Mesendoderm (in vitro differentiated cells): ENCODE measurements around the gene SLC66A1.
"Not testable (repeated sequence)": the region's sequence is repeated elsewhere in the genome, so short reads cannot be mapped to it uniquely, and the experiment has no call there.

Source experiments
- DNase-seq: peaks from one replicate; pipeline ENCODE4 v3.0.0; 2013
- H2AK5ac ChIP-seq: 2 replicates; pipeline ENCODE4 v1.6.1; 2013; ENCODE audit warnings: low read length, inconsistent platforms
- H2BK120ac ChIP-seq: 2 replicates; pipeline ENCODE4 v1.6.1; 2013; ENCODE audit warnings: low read depth, mild to moderate bottlenecking, low read length, moderate library complexity, mixed read lengths
- H2BK15ac ChIP-seq: replicated peaks from 2 replicates; pipeline ENCODE4 v1.6.1; 2013; ENCODE audit warnings: low read depth, mild to moderate bottlenecking, moderate library complexity
- H2BK5ac ChIP-seq: 2 replicates; pipeline ENCODE4 v1.6.1; 2013; ENCODE audit warnings: low read length, inconsistent platforms
- H3K18ac ChIP-seq: 2 replicates; pipeline ENCODE4 v1.6.1; 2013; ENCODE audit warnings: mild to moderate bottlenecking, low read length, mixed read lengths
- H3K23ac ChIP-seq: one replicate; pipeline ENCODE4 v1.6.1; 2013; ENCODE audit warnings: low read length
- H3K27ac ChIP-seq: 2 replicates; pipeline ENCODE4 v1.5.1; 2013; ENCODE audit warnings: low read depth, mild to moderate bottlenecking, inconsistent platforms, low read length, moderate library complexity
- H3K27me3 ChIP-seq: 2 replicates; pipeline ENCODE4 v1.6.1; 2013; ENCODE audit warnings: low read length, control low read depth, mild to moderate bottlenecking, inconsistent platforms; ENCODE audit not compliant: insufficient read depth, poor library complexity
- H3K36me3 ChIP-seq: 2 replicates; pipeline ENCODE4 v1.6.1; 2013; ENCODE audit warnings: low read length, inconsistent platforms; ENCODE audit not compliant: control insufficient read depth, insufficient read depth
- H3K4ac ChIP-seq: one replicate; pipeline ENCODE4 v1.6.1; 2013; ENCODE audit warnings: low read depth, mild to moderate bottlenecking, low read length, moderate library complexity
- H3K4me1 ChIP-seq: 2 replicates; pipeline ENCODE4 v1.6.1; 2013; ENCODE audit warnings: low read depth, low read length, inconsistent platforms; ENCODE audit not compliant: control insufficient read depth
- H3K4me2 ChIP-seq: 2 replicates; pipeline ENCODE4 v1.6.1; 2013; ENCODE audit warnings: low read length
- H3K4me3 ChIP-seq: 2 replicates; pipeline ENCODE4 v1.5.1; 2013; ENCODE audit warnings: mild to moderate bottlenecking, low read length
- H3K56ac ChIP-seq: one replicate; pipeline ENCODE4 v1.6.1; 2013; ENCODE audit warnings: low read length
- H3K79me1 ChIP-seq: 2 replicates; pipeline ENCODE4 v1.6.1; 2013; ENCODE audit warnings: low read length, inconsistent platforms
- H3K79me2 ChIP-seq: 2 replicates; pipeline ENCODE4 v1.6.1; 2013; ENCODE audit warnings: mild to moderate bottlenecking, low read length; ENCODE audit not compliant: control insufficient read depth, insufficient read depth
- H3K9ac ChIP-seq: 2 replicates; pipeline ENCODE4 v1.6.1; 2013; ENCODE audit warnings: low read length, inconsistent platforms
- H4K5ac ChIP-seq: one replicate; pipeline ENCODE4 v1.6.1; 2013; ENCODE audit warnings: low read length
- H4K8ac ChIP-seq: one replicate; pipeline ENCODE4 v1.6.1; 2013; ENCODE audit warnings: low read depth, mild to moderate bottlenecking, control low read depth, low read length, moderate library complexity
- WGBS: extraction: QIAGEN DNeasy Blood & Tissue Kit; methylation state at CpG from one replicate; pipeline ENCODE4 v1.1.7; 2013; ENCODE audit warnings: low lambda C conversion rate, missing lambda C conversion rate; ENCODE audit not compliant: insufficient coverage; ENCODE audit errors: extremely low coverage; 5-methylcytosine and 5-hydroxymethylcytosine counted together

Gene SLC66A1

DNA sequence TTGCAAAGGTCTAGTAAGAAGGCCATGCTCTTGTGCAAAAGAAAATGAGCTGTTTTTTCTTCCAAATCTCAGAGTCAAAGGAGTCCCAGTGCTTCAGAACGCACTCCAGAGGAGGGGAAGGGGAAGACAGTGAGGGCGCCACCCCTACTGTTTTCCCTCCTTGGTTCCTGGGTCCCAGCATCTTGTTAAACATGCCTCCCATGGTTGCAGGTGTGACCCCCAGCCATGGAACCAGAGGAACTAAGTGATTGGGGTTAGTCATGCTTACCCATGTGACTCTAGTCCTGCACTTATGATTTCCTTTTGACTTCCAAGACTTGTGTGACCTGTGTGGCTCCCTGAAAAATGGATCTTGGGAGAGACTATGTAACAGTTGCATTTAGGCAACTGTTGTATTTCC lies 17.5 kb upstream of the SLC66A1 start:
- Histone ChIP-seq H4K8ac (no peak overlapping the region), H3K79me1 (no peaks in the 10 kb centered on the region), H3K56ac (no peak overlapping the region)

DNA sequence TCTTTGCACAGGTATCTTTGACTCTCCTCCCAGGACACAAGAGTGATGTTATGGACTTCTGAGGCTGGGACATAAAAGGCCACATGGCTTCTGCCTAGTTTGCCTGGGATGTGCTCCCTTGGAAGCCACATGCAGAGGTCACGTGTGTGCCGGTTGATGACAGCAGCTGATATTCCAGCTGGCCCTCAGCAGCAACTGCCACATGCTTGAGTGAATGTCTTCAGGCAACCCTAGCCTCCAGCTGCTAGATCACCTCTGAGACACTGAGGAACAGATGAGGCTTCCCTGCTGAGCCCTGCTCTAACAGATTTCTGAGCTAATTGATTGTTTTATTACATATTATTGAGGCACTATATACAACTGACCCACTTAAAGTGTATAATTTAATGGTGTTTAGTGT lies 11.9 kb upstream of the SLC66A1 start:
- Histone ChIP-seq H2AK5ac (no peak overlapping the region), H3K36me3 (no peaks in the 10 kb centered on the region), H3K27me3 (no peaks in the 10 kb centered on the region), H3K4me1 (no peaks in the 10 kb centered on the region), H2BK15ac (no peak overlapping the region), H4K8ac (no peak overlapping the region), H4K5ac (no peak overlapping the region), H3K18ac (no peak overlapping the region), H3K23ac (no peak overlapping the region), H3K4ac (no peak overlapping the region), H3K56ac (no peak overlapping the region), H3K79me1 (no peaks in the 10 kb centered on the region), H3K4me2 (no peak overlapping the region), H3K79me2 (no peaks in the 10 kb centered on the region), H3K4me3 (no peak overlapping the region), H3K27ac (no peak overlapping the region), H3K9ac (no peak overlapping the region), H2BK5ac (no peak overlapping the region), H2BK120ac (no peak overlapping the region)
- WGBS, result no CpG with 5 or more reads among the region's 2 CpGs
- DNase-seq, result no peak

More for the DNA sequence above, 17.5 kb upstream of the SLC66A1 start:
- Histone ChIP-seq H3K27ac (no peak overlapping the region), H3K4me3 (no peak overlapping the region), H3K4ac (no peak overlapping the region), H3K36me3 (no peaks in the 10 kb centered on the region), H3K23ac (no peak overlapping the region), H2BK5ac (no peak overlapping the region), H2BK120ac (no peak overlapping the region), H3K18ac (no peak overlapping the region), H3K9ac (no peak overlapping the region), H3K79me2 (no peaks in the 10 kb centered on the region), H2BK15ac (no peak overlapping the region), H2AK5ac (no peak overlapping the region), H4K5ac (no peak overlapping the region), H3K4me1 (no peaks in the 10 kb centered on the region), H3K4me2 (no peak overlapping the region), H3K27me3 (no peaks in the 10 kb centered on the region)
- no peak for DNase-seq
- no CpG with 5 or more reads among the region's 2 CpGs for WGBS

DNA sequence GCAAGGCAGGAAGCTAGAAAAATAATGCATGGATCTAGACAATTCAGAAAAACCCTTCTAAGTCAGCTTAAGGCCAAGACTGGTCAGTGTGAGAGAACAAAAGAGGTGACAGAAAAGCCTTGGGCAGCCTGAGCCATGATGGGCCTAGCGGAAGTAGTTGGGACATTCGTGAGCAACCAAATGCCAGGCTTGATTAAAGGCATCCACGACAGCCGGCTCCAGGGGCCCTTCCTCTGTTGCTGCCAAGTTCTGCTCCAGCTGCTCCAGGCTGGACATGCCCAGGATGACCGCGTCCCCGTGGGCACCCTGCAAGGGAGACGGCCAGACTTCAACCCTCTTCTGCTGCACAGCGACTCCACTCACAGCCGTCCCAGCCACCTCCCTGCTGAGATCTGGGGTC lies 8.0 kb upstream of the SLC66A1 start:
- H3K79me2 ChIP-seq, H3K9ac ChIP-seq, DNase-seq, H4K8ac ChIP-seq, H3K23ac ChIP-seq, H3K4me2 ChIP-seq, H2BK15ac ChIP-seq, H3K18ac ChIP-seq, H3K36me3 ChIP-seq, H2AK5ac ChIP-seq, H3K4ac ChIP-seq, H4K5ac ChIP-seq, H3K4me1 ChIP-seq, H3K79me1 ChIP-seq, H2BK120ac ChIP-seq, H3K56ac ChIP-seq, H3K27me3 ChIP-seq, H3K27ac ChIP-seq, H2BK5ac ChIP-seq, H3K4me3 ChIP-seq: not testable (repeated sequence)
- WGBS, result no CpG with 5 or more reads among the region's 10 CpGs

DNA sequence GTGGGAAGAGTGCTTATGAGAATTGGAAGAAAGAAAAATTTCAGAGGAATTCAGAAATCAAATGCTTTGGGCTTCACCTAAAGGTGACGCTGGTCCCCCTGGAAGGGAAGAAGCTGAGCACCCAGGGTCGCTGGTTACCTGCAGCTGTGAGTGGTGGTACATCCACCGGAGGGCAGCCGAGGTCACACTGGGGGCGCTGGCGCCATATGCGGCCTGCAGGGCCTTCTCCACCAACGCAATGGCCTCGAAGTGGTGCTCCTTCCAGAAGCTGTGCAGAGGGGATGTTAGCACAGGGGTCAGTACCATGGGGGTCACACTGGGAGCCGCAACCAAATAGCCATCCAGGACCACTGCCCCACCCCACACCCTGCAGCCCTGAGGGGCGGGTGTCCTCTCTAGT lies 6.2 kb upstream of the SLC66A1 start:
- H2BK5ac ChIP-seq, result no peak overlapping the region
- no peak overlapping the region for H3K56ac ChIP-seq
- no peak overlapping the region for H2BK15ac ChIP-seq
- no peak overlapping the region for H3K4me2 ChIP-seq
- H3K36me3 ChIP-seq, result no peaks in the 10 kb centered on the region
- H4K8ac ChIP-seq, result no peak overlapping the region
- DNase-seq, result no peak
- H2BK120ac ChIP-seq, result no peak overlapping the region
- no peak overlapping the region for H3K9ac ChIP-seq
- H3K4me3 ChIP-seq, result no peak overlapping the region
- no peaks in the 10 kb centered on the region for H3K4me1 ChIP-seq
- no peaks in the 10 kb centered on the region for H3K79me1 ChIP-seq
- no peaks in the 10 kb centered on the region for H3K27me3 ChIP-seq
- no peaks in the 10 kb centered on the region for H3K79me2 ChIP-seq
- no peak overlapping the region for H2AK5ac ChIP-seq
- no peak overlapping the region for H3K4ac ChIP-seq
- no peak overlapping the region for H3K18ac ChIP-seq
- H4K5ac ChIP-seq, result no peak overlapping the region
- H3K23ac ChIP-seq, result no peak overlapping the region
- no peak overlapping the region for H3K27ac ChIP-seq
- WGBS, result no CpG with 5 or more reads among the region's 11 CpGs

DNA sequence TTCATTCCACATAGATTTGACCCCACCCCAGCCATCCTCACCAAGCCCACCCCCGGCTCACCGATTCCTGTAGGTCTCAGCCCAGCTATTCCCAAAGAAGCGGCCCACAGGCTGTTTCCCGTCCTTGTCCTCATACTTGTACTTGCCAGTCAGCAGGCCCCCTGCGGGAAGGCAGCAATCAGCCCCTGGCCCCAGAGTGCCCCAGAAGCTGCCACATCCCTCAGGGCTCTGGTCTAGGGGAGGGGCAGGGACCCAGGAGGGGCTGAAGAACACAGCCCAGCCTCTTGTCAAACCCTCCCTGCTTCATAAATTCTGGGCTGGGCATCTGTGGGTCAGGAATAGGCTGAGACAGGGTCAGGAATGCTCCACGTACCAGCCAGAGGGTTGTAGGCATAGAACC lies 5.2 kb upstream of the SLC66A1 start:
- no peak for DNase-seq
- H2AK5ac ChIP-seq, result no peak overlapping the region
- no peaks in the 10 kb centered on the region for H3K36me3 ChIP-seq
- no CpG with 5 or more reads among the region's 6 CpGs for WGBS
- H3K18ac ChIP-seq, result no peak overlapping the region
- no peak overlapping the region for H3K23ac ChIP-seq
- peaks cover 2% of the 10 kb centered on the region for H3K79me1 ChIP-seq
- no peak overlapping the region for H4K5ac ChIP-seq
- H3K4me3 ChIP-seq, result no peak overlapping the region
- H2BK15ac ChIP-seq, result no peak overlapping the region
- no peak overlapping the region for H2BK120ac ChIP-seq
- no peak overlapping the region for H2BK5ac ChIP-seq
- H3K9ac ChIP-seq, result no peak overlapping the region
- H3K27me3 ChIP-seq, result no peaks in the 10 kb centered on the region
- no peak overlapping the region for H3K4ac ChIP-seq
- H3K4me2 ChIP-seq, result no peak overlapping the region
- H3K56ac ChIP-seq, result no peak overlapping the region
- no peak overlapping the region for H4K8ac ChIP-seq
- H3K79me2 ChIP-seq, result no peaks in the 10 kb centered on the region
- H3K4me1 ChIP-seq, result peaks cover 3% of the 10 kb centered on the region
- H3K27ac ChIP-seq, result no peak overlapping the region

DNA sequence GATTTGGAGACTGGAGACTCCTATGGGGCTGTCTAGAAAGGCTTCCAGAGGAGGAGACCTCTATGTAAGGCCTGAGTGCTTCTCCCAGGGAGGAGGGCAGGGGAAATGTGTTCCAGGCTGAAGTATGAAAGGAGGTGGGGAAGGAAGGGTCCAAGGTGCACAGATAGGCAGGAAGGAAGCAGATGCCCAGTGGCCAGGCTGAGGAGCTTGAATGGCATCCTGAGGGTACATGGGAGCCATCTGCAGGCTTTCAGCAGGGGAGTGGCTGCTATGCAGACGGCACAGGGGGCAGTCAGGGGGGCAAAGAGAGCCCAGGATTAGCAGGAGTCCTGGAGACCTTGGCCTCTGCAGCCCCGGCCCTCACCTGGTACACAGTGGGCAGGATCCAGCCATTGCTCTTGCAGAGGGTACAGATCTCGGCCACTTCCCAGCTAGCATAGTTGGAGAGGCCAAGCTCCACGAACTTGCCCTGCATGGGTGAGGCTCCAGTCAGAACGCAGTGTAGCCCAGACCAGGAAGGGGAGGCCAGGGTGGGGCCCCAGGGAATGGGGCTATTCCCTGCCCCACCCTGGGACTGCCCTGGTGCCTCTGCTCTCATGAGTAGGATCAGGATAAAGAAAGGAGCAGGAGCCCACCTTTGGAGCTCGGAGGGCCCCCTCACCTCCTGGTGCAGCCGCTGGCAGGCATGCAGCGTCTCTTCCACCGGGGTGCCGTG lies 4.2 kb upstream of the SLC66A1 start:
- Histone ChIP-seq H3K4me2 (no peak overlapping the region), H3K27ac (no peak overlapping the region), H3K4me1 (peaks cover 4% of the 10 kb centered on the region), H2BK120ac (no peak overlapping the region), H3K36me3 (no peaks in the 10 kb centered on the region), H2AK5ac (no peak overlapping the region), H2BK5ac (no peak overlapping the region), H3K23ac (no peak overlapping the region), H3K79me2 (no peaks in the 10 kb centered on the region), H4K5ac (no peak overlapping the region), H3K79me1 (peaks cover 6% of the 10 kb centered on the region), H2BK15ac (no peak overlapping the region), H3K9ac (no peak overlapping the region), H3K27me3 (no peaks in the 10 kb centered on the region), H3K4ac (no peak overlapping the region), H3K4me3 (no peak overlapping the region), H3K18ac (no peak overlapping the region), H4K8ac (no peak overlapping the region), H3K56ac (no peak overlapping the region)
- WGBS, result no CpG with 5 or more reads among the region's 10 CpGs
- no peak for DNase-seq
